ENCODE results near the gene DR1.

The DR1 gene

GRCh38 chr1:93395195-93395594 is 49.5 kb downstream of the DR1 start:
- DNase-seq = no peak

DNA sequence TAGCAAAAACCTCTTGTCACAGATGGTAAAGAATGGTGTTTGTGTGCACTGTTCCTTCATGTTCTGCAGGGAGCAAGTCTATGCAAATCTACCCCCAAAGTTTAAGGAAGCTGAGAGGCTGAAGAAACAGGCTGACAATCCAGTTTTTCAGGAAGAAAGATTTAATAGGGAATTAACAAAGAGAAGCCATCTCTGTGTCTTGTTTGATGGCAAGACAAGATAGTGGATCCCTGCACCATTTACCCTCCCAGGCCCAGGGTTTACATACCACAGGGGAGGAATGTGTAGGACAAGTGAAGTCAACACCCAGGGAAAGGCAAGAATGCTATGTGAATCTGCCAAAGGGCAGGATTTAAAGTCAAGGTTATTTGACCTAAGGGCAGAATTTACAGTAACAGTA is 54.1 kb downstream of the DR1 start:
- no peak for DNase-seq

- DNase-seq = no peak
These were observed 62.5 kb downstream of the DR1 start for GRCh38 chr1:93408203-93408602.

DNA sequence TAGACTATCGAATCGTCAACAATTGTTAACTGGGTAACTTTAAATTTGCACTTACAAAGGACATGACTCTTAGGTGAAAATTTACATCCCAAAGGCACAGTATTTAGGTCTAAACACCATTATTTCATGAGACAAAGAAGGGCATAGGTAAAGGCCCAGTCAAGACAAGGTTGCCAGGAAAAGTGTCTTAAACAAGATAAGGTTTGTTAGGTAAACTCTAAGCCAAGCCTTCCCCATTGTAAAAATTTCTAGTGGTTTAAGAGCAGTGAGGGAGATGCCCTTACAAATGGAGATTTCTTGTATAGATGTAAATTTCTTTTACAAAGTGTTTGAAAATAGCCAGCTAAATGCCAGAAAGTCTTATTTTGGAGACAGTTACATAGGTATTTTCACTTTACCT is 65.3 kb downstream of the DR1 start:
- no peak for DNase-seq

- DNase-seq = no peak
These were observed 69.0 kb downstream of the DR1 start for GRCh38 chr1:93414749-93415148.

DNA sequence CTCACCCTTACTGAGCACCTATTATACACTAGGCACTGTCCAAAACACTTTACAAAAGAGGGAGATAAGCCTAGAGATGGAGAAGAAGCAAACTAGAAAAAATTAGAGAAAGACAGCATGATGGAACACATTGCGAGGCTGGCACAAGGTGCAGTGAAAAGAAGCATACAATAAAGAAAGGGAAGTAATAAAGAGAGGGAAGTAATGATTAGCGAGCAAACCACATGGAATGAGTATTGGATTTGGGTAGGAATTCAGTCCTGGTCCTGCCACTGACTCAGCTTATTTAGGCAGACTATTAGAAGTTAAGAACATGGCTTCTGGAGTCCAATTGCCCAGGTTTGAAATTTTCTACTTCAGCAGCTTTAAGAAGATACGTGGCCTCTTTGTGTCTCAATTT is 69.6 kb downstream of the DR1 start:
- no peak for DNase-seq

GRCh38 chr1:93416183-93416582 is 70.5 kb downstream of the DR1 start:
- no peak for DNase-seq

Measured in activated gamma-delta T cell (primary cell).